ENCODE measurements around the gene CD163.
"Not testable (repeated sequence)": the region's sequence is repeated elsewhere in the genome, so short reads cannot be mapped to it uniquely, and the experiment has no call there.

Gene CD163

DNA sequence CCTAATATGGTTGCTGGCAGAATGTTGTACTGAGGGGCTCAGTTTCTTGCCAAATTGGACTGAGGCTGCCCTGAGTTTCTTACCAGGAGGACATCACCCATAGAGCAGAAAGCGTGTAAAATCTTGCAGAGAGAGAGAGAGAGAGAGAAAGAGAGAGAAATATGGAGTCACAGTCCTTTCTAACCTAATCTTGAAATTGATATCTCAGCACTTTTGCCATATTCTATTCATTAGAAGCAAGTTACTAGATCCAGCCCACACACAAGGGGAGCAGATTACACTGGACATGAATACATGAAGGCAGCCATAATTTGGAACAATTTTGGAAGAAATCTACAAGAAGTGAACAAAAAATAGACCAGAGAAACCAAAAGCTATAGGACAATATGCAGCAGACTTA lies 55.5 kb downstream of the CD163 start:
- no peak for DNase-seq (ENCODE audit: low spot score)

DNA sequence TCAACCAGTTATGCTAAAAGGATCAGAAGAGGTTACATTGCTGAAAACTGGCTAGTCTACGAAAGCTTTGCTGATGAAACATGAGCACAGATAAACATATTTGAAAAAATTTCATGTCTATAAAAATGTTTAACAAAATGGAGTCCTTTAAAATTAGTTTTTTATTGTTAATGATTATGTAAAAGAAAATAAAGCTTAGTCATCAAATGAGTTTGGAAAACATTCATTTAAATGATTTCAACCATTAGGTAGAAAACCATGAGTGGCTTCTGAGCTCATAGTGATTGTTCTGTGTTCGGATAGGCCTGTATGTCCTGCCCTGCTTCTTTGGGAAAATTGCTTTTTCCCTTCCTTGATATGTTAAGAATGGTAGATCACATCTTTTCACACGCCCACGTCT lies 59.0 kb downstream of the CD163 start:
- no peak for DNase-seq (ENCODE audit: low spot score)

DNA sequence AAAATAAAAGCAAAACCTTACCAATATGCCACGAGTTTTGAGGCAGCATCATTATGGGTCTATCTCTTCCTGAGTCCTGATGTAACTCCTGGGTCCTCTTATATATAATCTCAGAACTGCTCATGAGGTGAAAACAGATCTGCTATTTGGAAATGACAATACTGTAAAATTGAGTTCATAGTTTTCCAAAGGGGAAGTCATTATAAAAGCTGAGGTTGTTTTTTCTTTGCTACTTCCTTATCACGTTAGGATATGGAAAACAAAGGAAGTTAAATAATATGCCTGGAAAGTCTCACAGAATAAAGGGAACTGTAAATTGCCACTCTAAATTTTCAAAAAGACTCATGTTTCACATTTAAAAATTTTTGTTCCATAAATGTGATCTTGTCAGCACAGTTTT lies 59.5 kb downstream of the CD163 start, which contains the start of gene CD163L1:
Gene CD163L1, minus strand, starts transcription at position 78 of the 400 bp plus-strand sequence. Its CDS starts 26 bp downstream, at position 52.
- no peak for DNase-seq (ENCODE audit: low spot score)

GRCh38 chr12:7441216-7441615 lies 62.4 kb downstream of the CD163 start:
- DNase-seq (ENCODE audit: low spot score) = no peak

- peak; percentile 63 for DNase-seq (ENCODE audit: low spot score)
Measured at GRCh38 chr12:7439579-7440505, 63.7 kb downstream of the CD163 start.

GRCh38 chr12:7438291-7438995 lies 65.1 kb downstream of the CD163 start:
- not testable (repeated sequence) for DNase-seq (ENCODE audit: low spot score)

- not testable (repeated sequence) for DNase-seq (ENCODE audit: low spot score)
Measured at GRCh38 chr12:7437494-7437893, 66.1 kb downstream of the CD163 start.

DNA sequence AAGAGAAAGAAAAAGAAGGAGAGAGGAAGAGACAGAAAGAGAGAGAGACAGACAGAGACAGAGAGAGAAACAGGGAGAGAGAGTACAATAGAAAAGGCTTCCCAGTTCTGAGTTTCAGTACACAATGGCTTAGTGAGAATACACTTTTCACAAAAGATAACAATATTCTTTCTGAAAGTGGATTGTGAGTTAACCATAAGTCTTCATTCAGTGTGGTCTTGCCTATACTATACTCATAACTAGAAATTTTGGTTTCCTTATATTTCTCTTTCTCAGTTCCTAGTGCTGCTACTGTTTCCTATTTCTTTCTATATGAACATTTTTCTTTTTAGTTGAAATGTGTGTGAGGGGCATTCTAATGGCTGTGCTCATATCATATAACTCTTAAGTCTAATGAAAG lies 68.9 kb downstream of the CD163 start:
- DNase-seq (ENCODE audit: low spot score) = no peak

GRCh38 chr12:7433276-7433822 lies 70.2 kb downstream of the CD163 start:
- peak; percentile 73 for DNase-seq (ENCODE audit: low spot score)

DNA sequence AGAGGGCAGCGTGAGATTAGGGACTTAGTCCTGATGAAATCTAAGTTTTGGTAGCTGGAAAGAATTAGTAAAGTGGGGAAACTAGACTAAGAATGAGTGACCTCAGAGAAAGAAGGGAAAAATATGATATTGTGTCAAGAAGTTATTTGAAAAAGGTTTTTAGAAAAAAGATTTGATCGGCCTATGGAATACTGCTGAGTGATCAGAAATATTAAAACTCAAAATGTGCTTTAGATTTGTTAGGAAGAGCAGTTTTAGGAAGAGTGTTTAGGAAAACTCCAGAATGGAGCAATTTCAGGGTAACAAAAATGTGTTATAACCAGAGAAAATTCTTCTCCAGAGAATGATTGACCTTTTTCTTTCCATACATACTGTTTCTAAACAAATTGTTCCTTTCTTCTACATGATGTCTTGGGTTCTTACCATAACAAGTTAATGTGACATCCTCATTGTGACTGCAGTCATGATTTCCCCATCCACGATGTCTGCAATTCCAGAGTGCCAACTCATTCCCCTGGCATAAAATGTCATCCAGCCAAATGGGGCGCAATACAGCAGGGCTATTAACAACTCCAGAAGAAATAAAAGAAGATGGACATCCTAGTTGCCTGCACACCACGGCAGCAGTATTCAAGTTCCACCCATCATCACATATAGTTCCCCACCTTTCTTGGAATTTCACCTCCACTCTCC lies 71.4 kb downstream of the CD163 start:
- no peak for DNase-seq (ENCODE audit: low spot score)

Data from SW480 (cell line).